ENCODE measurements around the gene SPDYE17. TPM values are rescaled to one million over a fixed set of nuclear protein-coding genes. Genes with fewer than 3 reads are reported as not detected.
"Not testable (repeated sequence)": the region's sequence is repeated elsewhere in the genome, so short reads cannot be mapped to it uniquely, and the experiment has no call there.

The SPDYE17 gene
- total and polyA plus RNA-seq, 2 experiments from 2014 or later: not detected

DNA sequence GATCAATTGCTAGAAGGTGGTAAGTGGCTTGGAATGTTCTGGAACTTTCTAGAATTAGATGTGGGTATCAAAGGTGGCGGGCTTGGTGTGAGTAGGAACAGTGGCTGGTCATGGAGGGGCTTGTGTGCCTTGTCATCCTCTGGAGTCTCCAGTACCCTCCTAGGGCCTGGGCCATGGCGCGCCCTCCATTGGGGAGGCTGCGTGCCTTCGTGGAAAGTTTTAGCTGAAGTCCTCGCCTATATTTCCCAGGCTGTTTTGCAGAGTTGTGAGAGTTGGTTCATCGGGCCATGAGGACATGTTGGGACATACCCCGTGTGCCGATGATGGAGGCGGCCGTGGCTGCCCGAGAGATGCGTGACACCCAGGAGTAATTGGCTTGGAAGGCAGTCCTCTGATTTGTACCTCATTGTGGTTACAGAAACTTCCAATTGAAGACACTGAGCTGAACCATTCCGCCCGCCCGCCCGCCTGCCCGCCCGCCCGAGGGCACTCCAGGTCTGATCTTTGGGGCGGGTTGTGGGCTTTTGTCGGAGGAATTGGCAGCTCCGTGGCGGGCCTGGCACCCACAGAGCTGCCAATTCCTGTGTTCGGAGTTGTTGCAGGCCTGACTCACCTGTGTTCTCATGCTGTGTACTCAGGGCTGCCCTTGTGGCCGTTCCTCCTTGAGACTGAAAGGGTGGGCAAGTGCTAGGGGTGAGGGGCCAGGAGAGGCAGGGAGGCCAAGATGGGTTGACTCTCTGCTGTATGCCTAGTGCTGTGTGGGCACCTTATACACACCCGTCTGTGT is 57.2 kb downstream of the SPDYE17 start:
- H3K27ac ChIP-seq; H3K9me3 ChIP-seq (ENCODE audit: low read depth); H3K79me2 ChIP-seq; H3K36me3 ChIP-seq (replicated peaks; ENCODE audit: insufficient read depth, low read depth); H4K20me1 ChIP-seq (ENCODE audit: insufficient read depth, poor library complexity, severe bottlenecking); H3K4me3 ChIP-seq; H3K4me1 ChIP-seq (ENCODE audit: insufficient read depth); H3K27me3 ChIP-seq; H3K4me2 ChIP-seq; DNase-seq (ENCODE audit: low spot score); H3K9me2 ChIP-seq (replicated peaks; ENCODE audit: insufficient read depth); H2AFZ ChIP-seq: not testable (repeated sequence)
- 98% methylated on average over 15 of the region's 27 CpGs for WGBS (ENCODE audit: low lambda C conversion rate, missing lambda C conversion rate)

DNA sequence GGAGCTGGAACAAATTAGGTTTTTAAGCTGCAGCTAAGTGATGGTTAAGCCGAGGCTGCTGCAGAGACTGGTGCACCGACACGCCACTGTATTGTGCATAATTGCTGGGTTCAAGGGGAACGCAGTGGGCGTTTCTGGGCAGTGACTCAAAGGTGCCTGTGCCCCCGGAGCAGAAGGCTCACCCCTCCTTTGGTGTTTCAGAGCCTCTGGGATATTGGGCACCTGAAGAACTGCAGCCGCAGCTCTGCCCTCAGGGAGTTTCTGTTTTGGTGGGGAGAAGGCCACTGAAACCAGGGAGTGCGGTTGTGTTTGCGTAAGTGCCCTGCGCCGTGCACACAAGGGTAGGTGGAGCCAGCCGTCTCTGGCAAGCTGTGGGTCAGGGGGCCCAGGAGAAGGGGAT is 57.8 kb downstream of the SPDYE17 start:
- not testable (repeated sequence) for H3K4me1 ChIP-seq (ENCODE audit: insufficient read depth); H2AFZ ChIP-seq; H3K4me3 ChIP-seq; H3K79me2 ChIP-seq; H3K4me2 ChIP-seq; DNase-seq (ENCODE audit: low spot score); H3K36me3 ChIP-seq (replicated peaks; ENCODE audit: insufficient read depth, low read depth); H4K20me1 ChIP-seq (ENCODE audit: insufficient read depth, poor library complexity, severe bottlenecking); H3K27ac ChIP-seq; H3K9me3 ChIP-seq (ENCODE audit: low read depth); H3K27me3 ChIP-seq; H3K9me2 ChIP-seq (replicated peaks; ENCODE audit: insufficient read depth)
- 92% methylated on average over 9 of the region's 12 CpGs for WGBS (ENCODE audit: low lambda C conversion rate, missing lambda C conversion rate)

DNA sequence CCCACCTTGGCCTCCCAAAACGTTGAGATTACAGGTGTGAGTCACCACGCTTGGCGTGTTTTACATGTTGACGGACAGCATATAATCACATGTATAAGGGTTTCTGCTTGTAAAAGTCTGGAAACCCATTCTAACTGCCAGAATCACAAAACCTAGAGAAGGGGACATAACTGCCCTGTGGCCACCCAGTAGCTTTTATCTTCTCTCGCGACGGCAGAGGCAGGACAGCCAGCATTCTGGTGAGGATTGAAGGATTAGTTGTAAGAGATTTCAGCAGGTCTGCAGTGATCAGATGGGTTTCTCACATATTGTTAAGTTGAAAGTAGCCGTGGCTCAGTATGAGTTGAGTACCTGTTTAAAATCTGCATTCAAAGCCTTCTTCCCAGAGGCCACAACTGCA is 59.8 kb downstream of the SPDYE17 start:
- H2AFZ ChIP-seq; H3K79me2 ChIP-seq; H3K9me3 ChIP-seq (ENCODE audit: low read depth); H3K27ac ChIP-seq; H4K20me1 ChIP-seq (ENCODE audit: insufficient read depth, poor library complexity, severe bottlenecking); H3K4me1 ChIP-seq (ENCODE audit: insufficient read depth); DNase-seq (ENCODE audit: low spot score); H3K4me2 ChIP-seq; H3K27me3 ChIP-seq; H3K9me2 ChIP-seq (replicated peaks; ENCODE audit: insufficient read depth); H3K36me3 ChIP-seq (replicated peaks; ENCODE audit: insufficient read depth, low read depth); H3K4me3 ChIP-seq: not testable (repeated sequence)
- 80% methylated on average over 8 of the region's 8 CpGs for WGBS (ENCODE audit: low lambda C conversion rate, missing lambda C conversion rate)

Small RNA genes lying within 50 kb of the gene (small RNA-seq; reads per million reads assigned to genes)
- not detected for gene RF00019

Other genes with a start within 250 kb of the SPDYE17 start
- gene SPDYE18, start 30.2 kb upstream of the SPDYE17 start, total RNA-seq: not detected in 2 replicates
- 0.61 and 0.69 TPM in 2 replicates for gene SPDYE18, start 30.2 kb upstream of the SPDYE17 start, polyA plus RNA-seq
- gene CCDC146, start 90.3 kb upstream of the SPDYE17 start, total RNA-seq: 4.0 and 5.8 TPM in 2 replicates
- 1.9 and 2.4 TPM in 2 replicates for gene CCDC146, start 90.3 kb upstream of the SPDYE17 start, polyA plus RNA-seq
- gene FGL2, start 167.5 kb upstream of the SPDYE17 start, total RNA-seq: 0.80 and 1.2 TPM in 2 replicates
- gene FGL2, start 167.5 kb upstream of the SPDYE17 start, polyA plus RNA-seq: 0.57 and 0.83 TPM in 2 replicates

Data from hepatocyte (in vitro differentiated cells).